Fibroblast of skin of right biceps (primary cell): ENCODE data around the gene MED8.

Experiments used
- DNase-seq: peaks from one replicate; pipeline ENCODE4 v3.0.0-alpha.2; 2013

Gene MED8

GRCh38 chr1:43358121-43358745 lies 31.4 kb downstream of the MED8 start:
- peak; percentile 52 for DNase-seq

DNA sequence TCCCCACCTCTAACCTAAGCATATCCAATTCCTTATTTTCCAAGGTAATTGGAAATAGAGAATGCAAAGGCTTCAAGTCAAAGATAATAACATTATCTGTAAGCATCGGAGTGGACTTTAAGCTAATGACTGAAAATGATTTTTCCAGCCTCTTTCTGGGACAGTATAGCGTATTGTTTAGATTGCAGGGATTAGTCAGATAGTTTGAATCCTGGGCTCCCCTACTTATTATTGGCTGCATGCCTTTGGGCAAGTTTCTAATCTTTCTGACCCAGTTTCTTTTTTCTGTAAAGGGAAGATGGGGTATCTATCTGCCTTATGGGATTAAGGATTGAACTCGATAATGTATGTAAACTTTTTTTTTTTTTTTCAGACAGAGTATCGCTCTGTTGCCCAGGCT lies 32.3 kb downstream of the MED8 start:
- no peak for DNase-seq

DNA sequence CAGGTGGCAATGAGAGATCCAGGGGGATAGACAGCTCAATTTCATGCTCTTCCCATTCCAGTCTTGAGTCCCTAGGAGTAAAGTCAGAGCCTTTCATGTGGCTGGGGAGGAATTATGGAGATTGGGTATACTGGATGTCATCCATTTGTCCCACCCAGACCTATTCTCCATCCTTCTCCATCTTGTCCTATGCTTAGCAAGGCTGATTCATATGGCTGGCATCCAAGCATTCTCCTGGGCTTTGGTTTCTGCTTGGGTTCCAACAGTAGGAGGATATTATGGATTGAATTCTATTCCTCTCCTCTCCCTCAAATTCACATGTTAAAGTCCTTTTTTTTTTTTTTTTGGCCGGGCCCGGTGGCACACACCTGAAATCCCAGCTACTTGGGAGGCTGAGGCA lies 34.7 kb downstream of the MED8 start:
- DNase-seq = peak; percentile 46

GRCh38 chr1:43354471-43354870 lies 35.1 kb downstream of the MED8 start:
- DNase-seq = no peak

- no peak for DNase-seq
Observed at GRCh38 chr1:43352881-43353280, 36.7 kb downstream of the MED8 start.

DNA sequence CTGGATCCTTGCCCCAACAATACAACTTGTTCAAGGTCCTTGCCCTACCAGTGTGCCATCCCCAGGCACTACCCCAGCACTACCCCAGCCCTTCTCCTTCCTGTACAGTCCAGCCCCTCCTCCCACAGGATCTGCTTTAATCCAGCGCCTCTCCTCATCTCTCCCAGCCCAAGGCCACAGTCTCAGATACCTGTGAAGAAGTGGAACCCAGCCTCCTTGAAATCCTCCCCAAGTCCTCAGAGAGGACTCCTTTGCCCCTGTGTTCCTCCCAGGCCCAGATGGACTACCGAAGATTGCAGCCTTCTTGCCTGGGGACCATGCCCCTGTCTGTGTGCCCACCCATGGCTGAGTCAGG lies 37.3 kb downstream of the MED8 start:
- no peak for DNase-seq

DNA sequence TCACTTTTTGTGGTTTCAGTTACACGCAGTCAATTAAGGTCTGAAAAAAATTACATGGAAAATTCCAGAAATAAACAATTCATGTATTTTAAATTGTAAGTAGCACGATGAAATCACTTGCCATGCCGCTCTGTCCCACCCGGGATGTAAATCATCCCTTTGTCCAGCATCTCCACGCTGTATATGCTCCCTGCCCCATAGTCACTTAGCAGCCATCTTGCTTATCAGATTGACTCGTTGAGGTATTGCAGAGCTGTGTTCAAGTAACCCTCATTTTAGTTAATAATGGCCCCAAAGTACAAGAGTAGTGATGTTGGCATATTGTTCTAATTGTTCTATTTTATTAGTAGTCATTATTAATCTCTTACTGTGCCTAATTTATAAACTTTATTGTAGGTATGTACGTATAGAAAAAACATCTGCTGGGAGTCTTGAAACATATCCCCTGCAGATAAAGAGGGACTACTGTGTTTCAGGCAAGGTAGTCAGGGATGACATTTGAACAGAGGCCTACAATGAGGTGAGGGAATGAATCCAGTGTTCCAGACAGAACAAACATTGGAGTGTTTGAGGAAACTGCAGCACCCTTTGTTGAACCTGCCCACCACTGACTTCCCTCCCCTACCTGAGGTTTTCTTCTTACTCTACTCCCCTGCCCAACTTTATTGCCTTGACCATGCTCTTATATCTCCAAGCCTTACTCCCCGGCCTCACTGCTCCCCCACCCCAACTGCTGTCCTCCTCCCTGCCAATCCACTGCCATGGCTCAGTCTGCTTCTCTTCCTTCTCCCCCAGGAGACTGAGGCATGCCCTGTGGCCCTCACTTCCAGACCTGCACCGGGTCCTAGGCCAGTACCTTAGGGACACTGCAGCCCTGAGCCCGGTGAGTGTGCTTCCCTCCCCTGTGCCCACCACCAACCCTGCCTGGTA lies 37.9 kb downstream of the MED8 start:
- DNase-seq = no peak

GRCh38 chr1:43350976-43351375 lies 38.6 kb downstream of the MED8 start:
- DNase-seq = no peak

- peak; percentile 83 for DNase-seq
Observed at GRCh38 chr1:43349594-43350306, 39.9 kb downstream of the MED8 start.

- DNase-seq = peak; percentile 40
Observed at GRCh38 chr1:43348809-43349593, 40.6 kb downstream of the MED8 start.

DNA sequence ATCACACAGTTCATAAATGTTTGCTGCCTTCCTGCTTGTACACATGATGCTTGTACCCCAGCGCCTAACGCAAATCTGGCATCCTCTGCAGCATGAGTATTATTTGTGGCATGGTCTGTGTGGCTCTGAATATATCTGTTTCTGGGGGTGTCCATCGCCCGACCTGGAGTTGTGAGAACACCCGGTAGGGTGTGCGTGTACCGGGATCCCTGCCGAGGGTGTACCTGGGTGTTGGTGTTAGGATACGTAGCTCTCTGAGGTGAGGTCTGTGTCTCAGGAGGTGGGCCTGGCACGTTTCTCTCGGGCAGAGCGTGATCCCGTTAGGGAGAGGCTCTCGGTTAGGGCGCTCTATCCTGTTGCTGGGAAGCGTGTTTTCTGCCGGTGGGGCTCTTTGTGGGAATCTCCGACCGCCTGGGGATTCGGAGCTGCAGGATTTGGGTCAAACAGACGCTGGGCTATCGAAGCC lies 41.2 kb downstream of the MED8 start:
- no peak for DNase-seq

- no peak for DNase-seq
Observed at GRCh38 chr1:43346636-43347035, 43.0 kb downstream of the MED8 start.

GRCh38 chr1:43345120-43345519 lies 44.5 kb downstream of the MED8 start:
- no peak for DNase-seq

DNA sequence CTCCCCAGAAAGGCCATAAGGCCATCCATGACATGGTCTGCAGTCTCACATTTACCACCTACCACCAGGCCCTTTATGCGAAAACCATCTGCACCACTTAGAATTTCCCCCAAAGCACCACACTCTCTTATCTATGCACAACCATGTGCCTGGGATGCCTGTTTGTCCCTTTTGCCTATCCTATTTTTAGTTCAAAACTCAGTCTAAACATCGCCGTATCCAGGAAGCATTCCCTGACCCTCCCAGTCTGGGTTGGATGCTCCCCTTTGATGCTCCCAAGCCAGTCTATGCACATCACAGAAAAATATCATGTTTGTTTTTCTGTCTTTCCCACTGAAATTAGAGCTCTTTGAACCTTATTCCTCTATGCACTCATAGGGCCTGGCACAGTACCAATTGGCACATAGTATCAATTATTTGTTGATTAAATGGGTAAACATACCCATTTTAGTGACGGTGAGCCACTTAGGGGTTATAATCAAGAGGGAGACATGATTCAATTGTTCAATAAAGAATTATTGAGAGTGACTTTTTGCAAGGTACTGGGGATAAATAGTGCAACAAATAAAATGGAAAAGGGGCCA lies 45.2 kb downstream of the MED8 start:
- DNase-seq = no peak

GRCh38 chr1:43340559-43340958 lies 49.0 kb downstream of the MED8 start:
- DNase-seq = no peak

- DNase-seq = no peak
Observed at GRCh38 chr1:43339584-43340232, 49.9 kb downstream of the MED8 start.

DNA sequence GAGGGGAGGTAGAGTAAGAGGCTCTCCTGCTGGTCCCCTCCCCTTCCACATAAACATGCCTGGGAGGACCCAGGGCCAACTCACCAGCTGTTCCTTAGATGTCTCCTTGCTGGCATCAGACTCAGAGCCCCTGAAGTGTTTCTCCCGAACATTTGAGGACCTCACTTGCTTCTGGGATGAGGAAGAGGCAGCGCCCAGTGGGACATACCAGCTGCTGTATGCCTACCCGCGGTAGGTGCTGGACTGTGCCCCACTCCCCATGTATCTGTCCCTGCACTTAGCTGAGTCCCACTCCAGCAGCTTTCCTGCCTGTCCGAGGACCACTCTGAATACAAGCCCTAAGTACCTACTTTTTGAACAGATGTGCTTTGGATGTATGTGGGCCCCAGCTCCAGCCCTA lies 51.6 kb downstream of the MED8 start:
- DNase-seq = no peak

- DNase-seq = no peak
Observed at GRCh38 chr1:43337588-43337987, 52.0 kb downstream of the MED8 start, which contains the start of gene MPL. MPL (plus strand) TSS chr1:43337818; CDS start chr1:43337849, 31 bp downstream.

- DNase-seq = no peak
Observed at GRCh38 chr1:43334453-43335205, 55.0 kb downstream of the MED8 start.
